Limb (tissue), 2 donors: ENCODE measurements around the gene MAD1L1.
"Not testable (repeated sequence)": the region's sequence is repeated elsewhere in the genome, so short reads cannot be mapped to it uniquely, and the experiment has no call there.

Source experiments
- DNase-seq, 2 donors: peaks; one replicate each; pipeline ENCODE4 v3.0.0-alpha.2; 2016; ENCODE audit errors: extremely low spot score in 2 of 2

MAD1L1 gene

DNA sequence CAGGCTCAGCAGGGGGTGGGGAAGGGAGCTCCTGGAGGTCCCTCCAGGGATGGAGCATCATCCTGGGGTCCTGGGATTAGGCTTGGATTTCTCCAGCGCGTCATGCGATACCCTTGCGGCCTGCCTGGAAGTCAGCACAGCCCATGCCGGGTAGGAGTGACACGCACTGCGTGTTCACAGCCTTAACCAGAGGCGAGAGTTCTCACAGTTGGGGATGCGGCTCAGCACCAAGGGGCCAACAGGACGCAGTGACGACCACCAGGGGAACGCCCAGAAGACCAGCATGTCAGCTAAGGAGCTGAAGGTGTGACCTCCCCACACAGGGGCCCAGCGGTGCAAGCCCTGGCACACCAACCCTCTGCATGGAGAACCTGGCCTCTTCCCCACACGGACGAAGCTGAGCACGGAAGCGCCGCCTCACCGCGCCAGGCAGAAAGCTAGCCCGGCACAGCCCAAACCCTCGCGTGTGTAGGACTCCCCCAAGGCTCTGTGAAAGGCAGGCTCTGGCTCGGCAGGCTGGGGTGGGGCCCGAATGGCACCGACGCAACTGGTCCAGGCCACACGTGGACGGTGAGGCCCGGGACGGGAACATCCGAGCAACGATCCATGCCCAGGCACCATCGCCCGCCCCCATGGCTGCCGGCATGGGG is 364.1 kb downstream of the MAD1L1 start:
- no peak for DNase-seq

GRCh38 chr7:1867370-1868260 is 365.1 kb downstream of the MAD1L1 start:
- DNase-seq: no peak

DNA sequence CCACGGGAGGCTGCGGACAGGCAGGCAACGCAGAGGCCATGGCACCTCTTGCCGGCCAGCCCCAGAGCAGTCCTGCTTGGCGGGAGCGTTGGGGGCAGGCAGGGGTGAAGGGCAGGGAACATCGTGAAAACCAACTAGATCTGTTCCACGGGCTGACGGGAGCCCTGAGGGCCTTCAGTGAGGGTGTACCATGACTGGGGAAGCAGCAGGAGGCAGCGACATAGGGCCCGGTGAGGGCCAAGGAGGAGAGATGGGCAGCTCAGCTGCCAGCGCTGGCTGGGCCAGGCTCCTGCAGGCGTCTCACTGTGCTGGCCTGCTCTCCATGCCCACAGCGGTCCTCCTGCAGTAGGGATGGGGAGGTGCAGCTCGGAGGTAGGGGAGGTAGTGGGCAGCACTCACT is 366.1 kb downstream of the MAD1L1 start:
- DNase-seq: no peak

GRCh38 chr7:1865571-1866255 is 367.0 kb downstream of the MAD1L1 start:
- DNase-seq: no peak

DNA sequence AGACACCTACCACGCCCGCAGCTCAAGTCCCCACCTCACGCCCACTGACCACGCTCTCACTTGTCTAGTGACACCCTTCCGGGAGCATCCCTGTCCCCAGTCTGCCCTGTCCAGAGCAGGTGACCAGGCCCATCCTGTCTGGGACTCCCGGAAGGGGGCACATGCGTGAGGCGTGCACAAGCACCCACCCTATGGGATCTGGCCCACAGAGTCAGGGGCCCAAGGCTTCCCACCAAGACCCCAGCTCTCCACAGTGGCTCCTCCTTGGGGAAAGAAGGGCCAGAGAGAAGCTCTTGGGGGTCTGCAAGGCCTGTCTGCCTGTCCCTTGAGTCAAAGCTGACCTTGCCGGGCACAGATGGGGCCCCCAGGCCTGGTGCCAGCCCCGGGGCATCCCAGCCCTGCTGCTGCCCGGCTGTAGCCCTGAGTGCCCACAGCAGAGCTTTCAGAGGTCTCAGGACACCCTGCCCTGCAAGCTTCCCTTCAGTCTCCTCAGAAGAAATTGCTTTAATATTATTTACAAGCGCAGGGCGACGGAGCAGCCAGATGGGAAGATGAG is 367.7 kb downstream of the MAD1L1 start:
- DNase-seq: no peak

GRCh38 chr7:1864161-1864940 is 368.4 kb downstream of the MAD1L1 start:
- no peak for DNase-seq

- no peak for DNase-seq
Measured at GRCh38 chr7:1863091-1863900, 369.4 kb downstream of the MAD1L1 start.

DNA sequence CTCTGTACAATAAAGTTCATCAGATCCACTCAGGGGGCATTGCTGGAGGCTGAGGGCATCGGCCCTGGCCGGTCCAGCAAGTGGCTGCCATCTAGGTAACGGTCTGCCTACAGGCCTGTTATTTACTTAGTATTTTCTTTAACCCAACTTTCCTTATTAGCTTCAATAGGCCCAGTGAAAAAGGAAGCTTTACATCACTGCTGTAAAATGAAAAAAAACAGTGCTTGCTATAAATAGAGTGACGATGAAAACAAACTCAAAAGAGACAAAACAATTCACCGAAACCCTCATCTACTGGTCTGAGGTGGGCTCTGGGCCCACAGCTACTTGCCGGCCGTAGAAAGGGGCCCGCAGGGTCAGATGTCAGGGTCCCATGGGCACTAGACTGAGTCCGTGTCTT is 370.2 kb downstream of the MAD1L1 start:
- no peak for DNase-seq

- DNase-seq: no peak
Measured at GRCh38 chr7:1861799-1862458, 370.8 kb downstream of the MAD1L1 start.

DNA sequence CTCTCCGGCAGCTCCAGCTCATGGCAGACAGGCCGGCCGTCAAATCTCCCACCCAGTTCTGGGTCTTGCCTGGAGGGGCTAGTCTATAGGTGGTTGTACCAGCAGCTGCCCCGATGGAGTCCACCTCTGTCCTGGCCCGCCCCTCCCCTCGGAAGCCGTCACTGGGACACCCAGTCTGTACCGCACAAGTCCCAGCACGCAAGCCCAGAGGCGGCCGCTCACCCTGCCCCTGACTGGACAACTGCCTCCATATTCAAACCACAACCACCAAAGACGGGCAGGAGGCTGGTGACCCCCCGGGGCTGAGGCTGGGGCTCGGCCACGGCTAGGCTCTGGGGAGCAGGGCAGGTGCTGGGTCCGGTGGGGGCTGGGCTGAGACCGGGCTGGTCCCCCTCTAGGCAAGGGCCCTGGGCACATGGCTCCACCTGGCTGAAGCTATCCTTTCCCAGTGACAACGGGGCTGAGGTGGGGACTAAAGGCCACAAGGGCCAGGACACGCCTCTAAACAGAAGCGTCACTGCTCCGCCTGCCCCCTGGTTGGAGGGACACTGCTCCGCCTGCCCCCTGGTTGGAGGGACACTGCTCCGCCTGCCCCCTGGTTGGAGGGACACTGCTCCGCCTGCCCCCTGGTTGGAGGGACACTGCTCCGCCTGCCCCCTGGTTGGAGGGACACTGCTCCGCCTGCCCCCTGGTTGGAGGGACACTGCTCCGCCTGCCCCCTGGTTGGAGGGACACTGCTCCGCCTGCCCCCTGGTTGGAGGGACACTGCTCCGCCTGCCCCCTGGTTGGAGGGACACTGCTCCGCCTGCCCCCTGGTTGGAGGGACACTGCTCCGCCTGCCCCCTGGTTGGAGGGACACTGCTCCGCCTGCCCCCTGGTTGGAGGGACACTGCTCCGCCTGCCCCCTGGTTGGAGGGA is 371.6 kb downstream of the MAD1L1 start:
- DNase-seq: not testable (repeated sequence)

- DNase-seq: peak in 1 of 2 donors; percentile 21
Measured at GRCh38 chr7:1859266-1860035, 373.3 kb downstream of the MAD1L1 start.

DNA sequence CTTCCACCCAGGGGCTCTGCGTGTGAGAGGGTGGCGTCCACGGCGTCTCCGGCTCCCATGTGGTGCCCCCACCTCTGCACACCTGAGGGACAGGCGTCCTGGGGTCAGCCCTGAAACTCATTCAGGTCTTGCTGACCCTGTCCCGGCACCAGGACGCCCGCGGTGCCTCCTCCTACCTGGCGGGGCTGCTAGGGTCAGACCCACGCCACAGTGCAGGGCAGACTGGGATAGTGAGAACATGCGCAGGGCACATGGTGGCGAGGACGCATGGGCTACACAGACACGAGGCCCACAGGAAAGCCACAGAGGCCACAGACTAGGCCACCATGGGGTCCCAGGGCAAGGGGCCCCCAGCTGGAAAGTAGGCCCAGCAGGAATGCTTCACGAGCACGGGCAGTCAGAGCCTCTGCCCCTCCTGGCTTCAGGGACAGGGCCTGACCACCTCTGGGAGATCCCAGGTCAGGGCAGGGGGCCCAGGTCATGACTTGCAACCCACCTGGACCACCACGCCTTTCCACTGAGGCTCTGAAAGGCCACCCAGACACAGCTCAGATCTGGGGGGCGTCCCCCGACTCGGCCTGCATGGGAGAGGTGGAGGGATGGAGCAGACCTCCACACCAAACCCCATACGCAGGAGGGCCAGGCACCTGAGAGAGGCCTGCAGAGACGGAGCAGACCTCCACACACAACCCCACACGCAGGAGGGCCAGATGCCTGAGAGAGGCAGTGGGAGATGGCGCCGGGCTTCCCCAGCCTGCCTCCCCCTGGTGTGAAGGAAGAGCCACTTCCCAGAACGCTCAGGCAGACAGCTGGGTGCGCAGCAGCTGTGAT is 374.1 kb downstream of the MAD1L1 start:
- DNase-seq: peak in 1 of 2 donors; percentile 21

GRCh38 chr7:1857487-1858421 is 375.0 kb downstream of the MAD1L1 start:
- peak in 1 of 2 donors; percentile 26 for DNase-seq

DNA sequence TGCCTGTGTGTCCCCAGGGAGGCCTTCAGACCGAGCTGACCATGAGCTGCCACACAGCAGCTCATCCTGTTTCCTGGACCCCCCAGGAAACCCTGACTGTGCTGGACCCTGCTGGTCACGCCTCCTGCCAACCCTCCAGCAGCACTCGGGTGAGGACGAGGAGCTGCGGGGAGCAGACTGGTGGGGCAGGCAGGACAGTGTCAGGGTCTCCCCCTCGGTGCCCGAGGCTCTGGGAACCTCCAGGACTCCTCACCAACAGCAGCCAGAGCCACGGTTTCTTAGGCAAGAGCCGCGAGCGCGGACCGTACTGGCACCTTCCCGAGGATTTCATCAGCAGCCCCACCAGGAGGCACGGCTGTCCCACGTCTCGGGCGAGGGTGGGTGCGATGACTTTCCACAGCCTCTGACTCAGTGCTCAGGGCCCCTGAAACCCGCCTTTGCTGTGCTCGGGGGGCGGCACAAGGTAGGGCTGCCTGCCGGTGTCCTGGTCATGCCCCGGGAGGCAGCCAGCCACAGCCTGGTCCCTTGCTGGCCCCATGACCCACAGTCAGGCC is 375.8 kb downstream of the MAD1L1 start:
- peak in 1 of 2 donors; percentile 32 for DNase-seq

DNA sequence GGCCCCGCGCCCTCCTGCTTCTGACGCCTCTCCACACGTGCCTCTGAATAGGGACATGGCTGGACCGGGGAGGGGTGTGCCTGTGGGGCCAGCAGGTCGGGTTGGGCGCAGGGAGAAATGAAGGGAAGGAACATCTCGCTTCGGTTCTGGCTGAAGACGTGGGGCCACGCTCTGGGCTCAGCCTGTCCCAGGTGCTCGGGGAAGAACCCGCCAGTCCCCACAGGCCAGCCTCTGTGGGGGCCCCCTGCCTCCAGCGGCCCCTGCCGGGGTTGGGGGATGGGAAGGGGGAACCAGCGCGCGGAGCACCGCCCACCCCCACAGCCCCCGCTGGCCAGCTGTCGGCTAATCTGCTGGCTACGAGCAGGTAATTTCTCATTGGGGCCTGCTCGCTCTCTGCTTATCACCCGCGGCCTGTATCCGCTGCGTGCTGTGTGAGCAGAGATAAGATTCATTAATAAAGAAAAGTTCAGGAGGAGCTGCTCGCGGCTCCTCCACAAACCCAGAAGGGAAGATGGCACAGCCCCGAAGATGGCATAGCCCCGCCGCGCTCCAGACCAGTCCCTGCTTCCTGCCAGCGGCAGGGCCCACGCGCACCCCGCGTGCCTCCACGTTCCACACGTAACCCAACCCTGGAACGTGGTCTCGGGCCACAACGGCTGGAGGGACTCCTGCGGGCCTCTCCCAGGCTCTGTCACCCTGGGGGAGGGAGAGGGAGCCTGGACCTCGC is 376.4 kb downstream of the MAD1L1 start:
- DNase-seq: peak in 1 of 2 donors; percentile 43
